Mesodermal cell (in vitro differentiated cells): Measurements from ENCODE around the gene MAP4K4. TPM values are rescaled to one million over a fixed set of nuclear protein-coding genes. Genes with fewer than 3 reads are reported as not detected.

Source experiments
- H3K27ac ChIP-seq: 2 replicates; pipeline ENCODE4 v1.7.0; 2013; ENCODE audit warnings: mild to moderate bottlenecking, low read depth, low read length, moderate library complexity; ENCODE audit not compliant: severe bottlenecking
- H3K36me3 ChIP-seq: 2 replicates; pipeline ENCODE4 v1.7.1; 2013; ENCODE audit warnings: mild to moderate bottlenecking, low read length, moderate library complexity; ENCODE audit not compliant: control insufficient read depth, insufficient read depth
- H3K4me1 ChIP-seq: one replicate; pipeline ENCODE4 v1.7.1; 2013; ENCODE audit warnings: mild to moderate bottlenecking, low read length; ENCODE audit not compliant: insufficient read depth, control insufficient read depth, poor library complexity, severe bottlenecking
- H3K4me3 ChIP-seq: 2 replicates; pipeline ENCODE4 v1.7.0; 2013; ENCODE audit warnings: low read length, control low read depth, mild to moderate bottlenecking; ENCODE audit not compliant: insufficient read depth, poor library complexity, severe bottlenecking; ENCODE audit errors: extremely low read depth
- H3K9me3 ChIP-seq: 2 replicates; pipeline ENCODE4 v1.7.1; 2013; ENCODE audit warnings: mild to moderate bottlenecking, low read length, moderate library complexity; ENCODE audit not compliant: control insufficient read depth
- WGBS, 2 experiments: methylation state at CpG; one replicate each; pipeline ENCODE4 v1.1.5; 2013; ENCODE audit warnings: missing lambda C conversion rate in 2 of 2; ENCODE audit not compliant: insufficient coverage in 2 of 2; 5-methylcytosine and 5-hydroxymethylcytosine counted together
- polyA plus RNA-seq, 2 experiments: library from polyadenylated mRNA; stranded (reverse); fragments of 50-300 nt; gene quantifications; one replicate each; pipeline ENCODE4 v1.2.3, GENCODE V29; 2013

MAP4K4 gene
- 163 TPM for polyA plus RNA-seq (2013, experiment 1 of 2)
- 152 TPM for polyA plus RNA-seq (2013, experiment 2 of 2)

GRCh38 chr2:101697124-101698013 is at the start of gene MAP4K4:
MAP4K4 (plus strand) TSS chr2:101697707; CDS start chr2:101698081, 374 bp downstream.
- Histone ChIP-seq H3K4me1 (peaks cover 14% of the 10 kb centered on the region), H3K9me3 (no peaks in the 10 kb centered on the region), H3K36me3 (peaks cover 17% of the 10 kb centered on the region), H3K27ac (peak within 1 kb of the TSS; percentile 86), H3K4me3 (peak within 1 kb of the TSS; percentile 79)
- WGBS, 2 experiments: 0% methylated on average over 29 to 91 of the region's 129 CpGs

GRCh38 chr2:101653469-101653868 is 44.0 kb upstream of the MAP4K4 start:
- no peaks in the 10 kb centered on the region for H3K36me3 ChIP-seq
- H3K27ac ChIP-seq: no peak overlapping the region
- WGBS, 2 experiments: 49 to 85% methylated on average over 4 to 6 of the region's 7 CpGs

DNA sequence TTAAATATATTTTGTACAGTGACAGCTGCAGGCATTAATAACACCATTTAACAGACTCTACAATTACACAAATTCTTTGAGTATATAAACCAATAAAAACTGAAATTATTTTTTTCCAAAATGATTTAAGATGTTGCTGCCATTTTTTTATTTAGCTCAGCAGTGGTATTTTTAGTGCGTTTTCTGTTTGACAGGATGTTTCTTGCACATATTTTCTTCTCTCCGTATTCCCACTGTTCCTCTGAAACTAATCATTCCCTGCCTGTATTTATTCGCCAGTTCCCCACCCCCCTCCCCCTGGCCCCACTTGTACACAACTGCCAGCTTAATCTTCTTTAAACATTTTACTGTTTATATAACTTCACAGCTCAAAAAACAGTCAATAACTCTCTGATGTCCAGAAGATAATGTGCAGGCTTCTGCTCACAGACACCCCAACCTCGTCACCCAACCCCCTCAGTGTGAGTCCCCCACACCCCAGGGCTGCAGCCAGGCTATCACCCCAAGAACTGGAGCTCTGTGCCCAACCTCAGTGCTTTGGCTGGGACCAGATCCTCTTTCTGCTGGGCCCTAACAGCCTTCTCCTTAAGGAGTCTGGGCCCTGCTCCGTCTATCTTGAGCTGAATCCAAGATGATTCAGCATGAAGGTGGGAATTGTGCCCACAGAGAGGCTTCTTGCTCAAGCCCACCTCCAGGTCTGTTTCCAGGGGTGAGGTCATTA is 41.6 kb upstream of the MAP4K4 start:
- no peaks in the 10 kb centered on the region for H3K36me3 ChIP-seq
- no peaks in the 10 kb centered on the region for H3K4me1 ChIP-seq
- H3K4me3 ChIP-seq: no peak overlapping the region
- no peak overlapping the region for H3K27ac ChIP-seq
- no peaks in the 10 kb centered on the region for H3K9me3 ChIP-seq
- WGBS, 2 experiments: 95 to 97% methylated on average over 3 to 4 of the region's 5 CpGs

More at GRCh38 chr2:101653469-101653868, 44.0 kb upstream of the MAP4K4 start:
- H3K9me3 ChIP-seq: no peaks in the 10 kb centered on the region
- no peaks in the 10 kb centered on the region for H3K4me1 ChIP-seq
- no peak overlapping the region for H3K4me3 ChIP-seq

DNA sequence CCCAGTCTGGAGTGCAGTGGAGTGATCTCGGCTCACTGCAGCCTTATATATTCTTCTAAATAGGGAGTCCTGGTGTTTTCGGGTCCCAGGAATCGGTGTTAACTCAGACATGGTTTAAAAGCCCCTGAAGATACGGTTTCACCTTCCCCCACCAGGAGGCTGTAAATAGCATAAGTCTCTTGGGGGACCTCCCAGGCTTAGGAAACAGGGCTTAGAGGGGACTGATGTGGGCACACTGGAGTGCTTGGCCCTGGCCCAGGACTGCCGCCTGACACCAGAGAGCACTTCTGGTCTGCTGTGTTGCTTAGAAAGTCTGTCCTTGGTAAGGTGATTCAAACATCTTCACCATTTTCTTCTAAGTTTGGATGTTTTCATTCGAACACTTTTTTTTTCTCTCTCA is 39.7 kb upstream of the MAP4K4 start:
- Histone ChIP-seq H3K9me3 (no peaks in the 10 kb centered on the region), H3K36me3 (no peaks in the 10 kb centered on the region), H3K4me1 (no peaks in the 10 kb centered on the region), H3K27ac (no peak overlapping the region), H3K4me3 (no peak overlapping the region)
- WGBS, 2 experiments: 91 to 94% methylated on average over 2 to 4 of the region's 6 CpGs

DNA sequence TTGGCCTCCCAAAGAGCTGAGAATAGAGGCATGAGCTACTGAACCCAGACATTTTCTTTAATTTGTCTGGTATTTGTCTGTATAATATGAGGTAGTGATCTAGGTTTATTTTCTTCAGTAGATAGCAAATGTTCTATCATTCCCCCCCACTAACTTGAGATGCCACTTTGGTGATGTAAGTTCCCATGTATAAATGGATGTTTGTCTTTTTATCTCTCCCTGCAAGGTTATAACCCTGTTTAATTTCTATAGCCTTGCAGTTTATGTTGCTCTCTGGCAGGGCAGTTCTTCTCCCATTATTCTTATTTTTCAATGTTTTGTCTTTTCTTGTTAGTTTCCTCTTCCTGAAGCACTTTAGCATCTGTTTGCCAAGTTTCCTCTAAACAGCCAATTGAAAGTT is 39.1 kb upstream of the MAP4K4 start:
- no peak overlapping the region for H3K27ac ChIP-seq
- H3K4me3 ChIP-seq: no peak overlapping the region
- no peaks in the 10 kb centered on the region for H3K36me3 ChIP-seq
- H3K4me1 ChIP-seq: no peaks in the 10 kb centered on the region
- no peaks in the 10 kb centered on the region for H3K9me3 ChIP-seq

GRCh38 chr2:101665312-101665711 is 32.2 kb upstream of the MAP4K4 start:
- Histone ChIP-seq H3K4me3 (no peak overlapping the region), H3K9me3 (no peaks in the 10 kb centered on the region), H3K4me1 (no peaks in the 10 kb centered on the region), H3K36me3 (no peaks in the 10 kb centered on the region), H3K27ac (no peak overlapping the region)
- 83 to 94% methylated on average over 10 of the region's 10 CpGs for WGBS, 2 experiments

GRCh38 chr2:101667823-101668222 is 29.7 kb upstream of the MAP4K4 start:
- no peaks in the 10 kb centered on the region for H3K36me3 ChIP-seq
- H3K9me3 ChIP-seq: peaks cover 5% of the 10 kb centered on the region
- no peaks in the 10 kb centered on the region for H3K4me1 ChIP-seq
- H3K4me3 ChIP-seq: no peak overlapping the region
- whole genome bisulfite sequencing, 2 experiments: 64 to 100% methylated on average over 1 of the region's 1 CpG
- no peak overlapping the region for H3K27ac ChIP-seq

- H3K4me1 ChIP-seq: no peaks in the 10 kb centered on the region
- no peak overlapping the region for H3K4me3 ChIP-seq
- 88% methylated on average over 1 of the region's 2 CpGs; no CpG with 5 or more reads in 1 of the 2 experiments for WGBS, 2 experiments
- no peak overlapping the region for H3K27ac ChIP-seq
- H3K36me3 ChIP-seq: no peaks in the 10 kb centered on the region
- peaks cover 6% of the 10 kb centered on the region for H3K9me3 ChIP-seq
Measured at GRCh38 chr2:101672047-101672446, 25.5 kb upstream of the MAP4K4 start.

- no peaks in the 10 kb centered on the region for H3K4me1 ChIP-seq
- 88 to 95% methylated on average over 5 of the region's 5 CpGs for WGBS, 2 experiments
- no peak overlapping the region for H3K4me3 ChIP-seq
- H3K36me3 ChIP-seq: no peaks in the 10 kb centered on the region
- peaks cover 6% of the 10 kb centered on the region for H3K9me3 ChIP-seq
- no peak overlapping the region for H3K27ac ChIP-seq
Measured at GRCh38 chr2:101673920-101674319, 23.6 kb upstream of the MAP4K4 start.

- Histone ChIP-seq H3K9me3 (peaks cover 6% of the 10 kb centered on the region), H3K36me3 (no peaks in the 10 kb centered on the region), H3K27ac (no peak overlapping the region), H3K4me1 (no peaks in the 10 kb centered on the region), H3K4me3 (no peak overlapping the region)
- 90 to 100% methylated on average over 1 of the region's 2 CpGs for WGBS, 2 experiments
Measured at GRCh38 chr2:101675512-101675911, 22.0 kb upstream of the MAP4K4 start.
